Thoracic aorta (tissue), 2 donors: ENCODE results near the gene IRS1. TPM values are rescaled to one million over a fixed set of nuclear protein-coding genes. Genes with fewer than 3 reads are reported as not detected.

ENCODE experiments used
- ATAC-seq: fragments of 150-250 bp; one replicate; pipeline ENCODE4 v1.8.0; 2017; ENCODE audit warnings: low read depth; ENCODE audit not compliant: insufficient number of reproducible peaks, low FRiP score
- DNase-seq: peaks from one replicate; pipeline ENCODE4 v3.0.0-alpha.2; 2020; ENCODE audit warnings: low spot score
- H3K27ac ChIP-seq, 2 donors: fragments of 200-600 bp; sonication (generic); 1 replicate in 1 of 2; 2 replicates in 1 of 2; pipeline ENCODE4 v1.5.1; 2016; ENCODE audit warnings: mild to moderate bottlenecking in 2 of 2, moderate library complexity in 2 of 2
- H3K27me3 ChIP-seq: fragments of 200-600 bp; sonication (generic); replicated peaks from 2 replicates; pipeline ENCODE4 v1.6.0; 2016; ENCODE audit warnings: mild to moderate bottlenecking; ENCODE audit not compliant: insufficient read depth
- H3K36me3 ChIP-seq: fragments of 200-600 bp; sonication (generic); one replicate; pipeline ENCODE4 v1.5.1; 2016
- H3K4me1 ChIP-seq, 2 donors: fragments of 200-600 bp; sonication (generic); 1 replicate in 1 of 2; 2 replicates in 1 of 2; pipeline versions ENCODE4 v1.5.1 to v1.6.0; 2016; ENCODE audit warnings: low read depth in 2 of 2, mild to moderate bottlenecking in 1 of 2; ENCODE audit not compliant: control insufficient read depth in 1 of 2
- H3K4me3 ChIP-seq: fragments of 200-600 bp; sonication (generic); 2 replicates; pipeline ENCODE4 v1.5.1; 2016; ENCODE audit warnings: mild to moderate bottlenecking
- H3K9me3 ChIP-seq: fragments of 200-600 bp; sonication (generic); 2 replicates; pipeline ENCODE4 v1.5.1; 2016
- total RNA-seq, 2 donors: library from RNA; depleted of rRNA; stranded (reverse); fragments of >200 nt; gene quantifications; one replicate each; pipeline versions ENCODE4 v1.1.0 to v1.2.3, GENCODE V29; 2016
- TF ChIP-seq, protein P1 (sequence below): fragments of 200-600 bp; sonication (generic); IDR thresholded peaks from one replicate; pipeline ENCODE4 v1.5.1; 2019; ENCODE audit warnings: antibody characterized with exemption

IRS1 gene
- total RNA-seq, 2 donors from 2014 or later: 18.8 to 23.1 TPM

DNA sequence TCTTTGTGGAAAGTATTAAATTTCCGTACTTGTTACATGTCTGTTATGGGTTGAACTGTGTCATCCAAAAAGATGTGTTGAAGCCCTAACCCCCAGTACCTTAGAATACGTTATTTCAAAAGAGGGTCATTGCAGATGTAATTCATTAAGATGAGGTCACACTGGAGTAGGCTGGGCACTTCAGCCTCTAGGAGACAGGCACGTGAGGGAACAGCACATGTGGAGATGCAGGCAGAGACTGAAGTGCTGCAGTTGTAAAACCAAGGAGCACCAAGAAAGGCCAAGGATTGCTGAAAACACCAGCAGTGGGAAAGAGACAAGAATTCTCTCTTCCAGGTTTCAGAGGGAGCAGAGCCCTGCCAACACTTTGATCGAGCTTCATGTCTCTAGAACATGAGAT, 31.6 kb upstream of the IRS1 start:
- Histone ChIP-seq H3K4me3 (no peak overlapping the region), H3K9me3 (no peaks in the 10 kb centered on the region), H3K27ac (no peak overlapping the region), H3K36me3 (no peaks in the 10 kb centered on the region), H3K27me3 (no peaks in the 10 kb centered on the region), H3K4me1 (peaks cover 7 to 12% of the 10 kb centered on the region in 2 donors)
- TF ChIP-seq, protein P1, sequence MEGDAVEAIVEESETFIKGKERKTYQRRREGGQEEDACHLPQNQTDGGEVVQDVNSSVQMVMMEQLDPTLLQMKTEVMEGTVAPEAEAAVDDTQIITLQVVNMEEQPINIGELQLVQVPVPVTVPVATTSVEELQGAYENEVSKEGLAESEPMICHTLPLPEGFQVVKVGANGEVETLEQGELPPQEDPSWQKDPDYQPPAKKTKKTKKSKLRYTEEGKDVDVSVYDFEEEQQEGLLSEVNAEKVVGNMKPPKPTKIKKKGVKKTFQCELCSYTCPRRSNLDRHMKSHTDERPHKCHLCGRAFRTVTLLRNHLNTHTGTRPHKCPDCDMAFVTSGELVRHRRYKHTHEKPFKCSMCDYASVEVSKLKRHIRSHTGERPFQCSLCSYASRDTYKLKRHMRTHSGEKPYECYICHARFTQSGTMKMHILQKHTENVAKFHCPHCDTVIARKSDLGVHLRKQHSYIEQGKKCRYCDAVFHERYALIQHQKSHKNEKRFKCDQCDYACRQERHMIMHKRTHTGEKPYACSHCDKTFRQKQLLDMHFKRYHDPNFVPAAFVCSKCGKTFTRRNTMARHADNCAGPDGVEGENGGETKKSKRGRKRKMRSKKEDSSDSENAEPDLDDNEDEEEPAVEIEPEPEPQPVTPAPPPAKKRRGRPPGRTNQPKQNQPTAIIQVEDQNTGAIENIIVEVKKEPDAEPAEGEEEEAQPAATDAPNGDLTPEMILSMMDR: no peak
- DNase-seq (no peak), ATAC-seq (no peak)

GRCh38 chr2:226829721-226830631, 30.4 kb upstream of the IRS1 start:
- no peaks in the 10 kb centered on the region for H3K27me3 ChIP-seq
- peaks cover 3 to 5% of the 10 kb centered on the region in 2 donors for H3K4me1 ChIP-seq
- H3K27ac ChIP-seq: no peak overlapping the region
- no peaks in the 10 kb centered on the region for H3K9me3 ChIP-seq
- no peaks in the 10 kb centered on the region for H3K36me3 ChIP-seq
- DNase-seq (no peak), ATAC-seq (no peak)
- no peak overlapping the region for H3K4me3 ChIP-seq
- TF ChIP-seq, protein P1: no peak

- no peaks in the 10 kb centered on the region for H3K27me3 ChIP-seq
- H3K27ac ChIP-seq: no peak overlapping the region
- no peak overlapping the region for H3K4me3 ChIP-seq
- TF ChIP-seq, protein P1: no peak
- H3K4me1 ChIP-seq: no peaks in the 10 kb centered on the region
- H3K9me3 ChIP-seq: no peaks in the 10 kb centered on the region
- no peaks in the 10 kb centered on the region for H3K36me3 ChIP-seq
- DNase-seq (no peak), ATAC-seq (no peak)
These were observed 28.6 kb upstream of the IRS1 start for GRCh38 chr2:226828191-226828590.

DNA sequence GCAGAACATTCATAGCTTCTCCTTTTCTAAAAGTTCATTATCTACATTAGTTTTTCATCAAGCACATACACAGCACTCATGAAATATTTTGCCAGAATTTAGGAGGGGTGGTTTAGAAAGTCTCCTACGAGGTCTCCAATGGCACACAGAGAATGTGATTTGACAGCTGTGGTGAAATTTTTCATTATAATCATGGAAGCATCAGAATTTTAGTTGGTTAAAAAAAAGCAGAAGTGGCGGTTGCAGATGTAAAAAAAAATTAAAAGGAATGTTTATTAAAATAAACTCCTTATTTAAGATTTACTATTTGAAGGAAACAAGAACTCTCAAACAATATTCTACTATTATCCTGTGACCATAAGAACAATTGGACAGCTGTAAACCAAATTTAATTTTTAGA, 25.4 kb upstream of the IRS1 start:
- no peaks in the 10 kb centered on the region for H3K36me3 ChIP-seq
- TF ChIP-seq, protein P1: no peak
- H3K4me3 ChIP-seq: no peak overlapping the region
- H3K9me3 ChIP-seq: no peaks in the 10 kb centered on the region
- DNase-seq: no peak
- ATAC-seq: no peak
- no peaks in the 10 kb centered on the region for H3K4me1 ChIP-seq
- H3K27ac ChIP-seq: no peak overlapping the region
- no peaks in the 10 kb centered on the region for H3K27me3 ChIP-seq

DNA sequence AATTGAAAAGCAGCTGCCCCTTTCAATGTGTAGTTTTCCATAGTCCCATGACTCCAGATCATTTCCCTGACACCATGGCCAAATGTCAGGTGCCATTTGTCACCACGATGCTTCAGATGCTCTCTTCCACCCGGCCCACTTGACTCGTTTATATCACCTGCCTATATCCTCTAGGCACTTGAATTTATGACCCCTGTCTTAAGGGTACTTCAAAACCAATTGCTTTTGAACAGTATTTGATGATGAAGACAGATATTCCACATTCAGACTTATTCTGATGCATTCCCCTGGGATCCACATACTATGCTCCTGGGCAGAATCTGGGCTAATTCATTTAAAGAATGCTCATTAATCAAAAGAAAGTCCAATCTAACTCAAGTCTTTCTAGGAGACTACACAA, 19.3 kb upstream of the IRS1 start:
- no peaks in the 10 kb centered on the region for H3K36me3 ChIP-seq
- H3K27me3 ChIP-seq: no peaks in the 10 kb centered on the region
- DNase-seq: no peak
- no peaks in the 10 kb centered on the region for H3K9me3 ChIP-seq
- no peak for ATAC-seq
- TF ChIP-seq, protein P1: no peak
- H3K4me1 ChIP-seq: no peaks in the 10 kb centered on the region
- no peak overlapping the region for H3K4me3 ChIP-seq
- no peak overlapping the region for H3K27ac ChIP-seq
